ENCODE data around the gene GALM. TPM values are rescaled to one million over a fixed set of nuclear protein-coding genes. Genes with fewer than 3 reads are reported as not detected.
"Not testable (repeated sequence)": the region's sequence is repeated elsewhere in the genome, so short reads cannot be mapped to it uniquely, and the experiment has no call there.

The GALM gene
- total RNA-seq, 3 donors from 2014 or later (not counting 1 experiment from before 2014, with no cell fraction given) = 4.0 to 12.4 (median 11.0) TPM

DNA sequence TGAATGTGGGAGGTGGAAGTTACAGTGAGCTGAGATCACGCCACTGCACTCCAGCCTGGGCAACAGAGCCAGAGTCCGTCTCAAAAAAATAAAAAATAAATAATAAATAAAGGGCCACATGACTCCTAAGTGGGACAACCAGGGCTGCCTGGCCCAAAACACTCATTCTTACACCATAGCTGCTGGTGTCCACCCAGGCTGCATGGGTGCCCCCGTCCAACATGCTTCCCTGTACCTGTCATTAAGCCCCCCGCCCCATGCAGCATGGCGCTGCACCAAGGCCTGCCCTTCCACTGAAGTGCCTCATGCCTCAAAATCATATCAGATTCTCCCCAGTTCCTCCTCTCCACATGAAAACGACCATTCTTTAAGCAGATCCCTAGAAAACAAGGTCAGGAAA, 10.8 kb downstream of the GALM start:
- Histone ChIP-seq H3K4me1 (ENCODE audit: control insufficient read depth, insufficient read depth, low read length) (peaks cover 6% of the 10 kb centered on the region), H3K9me3 (ENCODE audit: control insufficient read depth, insufficient read depth, low read length) (no peaks in the 10 kb centered on the region), H3K27ac (ENCODE audit: low read length) (no peak overlapping the region), H3K4me3 (ENCODE audit: low read length) (no peak overlapping the region), H3K36me3 (ENCODE audit: control insufficient read depth, insufficient read depth, low read length) (peaks cover 4% of the 10 kb centered on the region), H3K27me3 (ENCODE audit: control insufficient read depth, insufficient read depth, low read length) (no peaks in the 10 kb centered on the region)
- H3K27me3 Mint-ChIP-seq (ENCODE audit: low read depth in 2 of 2) = no peaks in the 10 kb centered on the region
- peaks cover 8% of the 10 kb centered on the region for H3K36me3 Mint-ChIP-seq
- DNase-seq (no peak), ATAC-seq (no peak)
- no peak overlapping the region for H3K4me3 Mint-ChIP-seq
- peaks cover 13 to 16% of the 10 kb centered on the region in 2 donors for H3K4me1 Mint-ChIP-seq
- H3K27ac Mint-ChIP-seq = peak overlapping the region in 1 of 2 donors; percentile 34
- TF ChIP-seq, protein P1, sequence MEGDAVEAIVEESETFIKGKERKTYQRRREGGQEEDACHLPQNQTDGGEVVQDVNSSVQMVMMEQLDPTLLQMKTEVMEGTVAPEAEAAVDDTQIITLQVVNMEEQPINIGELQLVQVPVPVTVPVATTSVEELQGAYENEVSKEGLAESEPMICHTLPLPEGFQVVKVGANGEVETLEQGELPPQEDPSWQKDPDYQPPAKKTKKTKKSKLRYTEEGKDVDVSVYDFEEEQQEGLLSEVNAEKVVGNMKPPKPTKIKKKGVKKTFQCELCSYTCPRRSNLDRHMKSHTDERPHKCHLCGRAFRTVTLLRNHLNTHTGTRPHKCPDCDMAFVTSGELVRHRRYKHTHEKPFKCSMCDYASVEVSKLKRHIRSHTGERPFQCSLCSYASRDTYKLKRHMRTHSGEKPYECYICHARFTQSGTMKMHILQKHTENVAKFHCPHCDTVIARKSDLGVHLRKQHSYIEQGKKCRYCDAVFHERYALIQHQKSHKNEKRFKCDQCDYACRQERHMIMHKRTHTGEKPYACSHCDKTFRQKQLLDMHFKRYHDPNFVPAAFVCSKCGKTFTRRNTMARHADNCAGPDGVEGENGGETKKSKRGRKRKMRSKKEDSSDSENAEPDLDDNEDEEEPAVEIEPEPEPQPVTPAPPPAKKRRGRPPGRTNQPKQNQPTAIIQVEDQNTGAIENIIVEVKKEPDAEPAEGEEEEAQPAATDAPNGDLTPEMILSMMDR (IDR thresholded peaks at IDR 0.05) = no peak
- 92% methylated on average over 6 of the region's 6 CpGs for WGBS (ENCODE audit: insufficient coverage)
- intact Hi-C loops (cut with micrococcal nuclease) = no loop called here
- H3K9me3 Mint-ChIP-seq = no peaks in the 10 kb centered on the region

DNA sequence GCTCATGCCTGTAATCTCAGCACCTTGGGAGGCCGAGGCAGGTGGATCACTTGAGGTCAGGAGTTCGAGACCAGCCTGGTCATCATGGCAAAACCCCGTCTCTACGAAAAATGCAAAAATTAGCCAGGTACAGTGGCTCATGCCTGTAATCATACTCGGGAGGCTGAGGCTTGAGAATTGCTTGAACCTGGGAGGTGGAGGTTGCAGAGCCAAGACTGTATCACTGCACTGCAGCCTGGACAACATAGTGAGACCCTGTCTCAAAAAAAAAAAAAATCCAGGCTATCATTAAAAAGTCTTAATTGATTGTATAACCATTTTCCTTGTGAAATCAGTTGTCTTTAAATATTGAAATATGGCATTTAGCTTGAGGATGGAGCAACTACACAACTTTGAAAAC, 15.0 kb downstream of the GALM start:
- H3K4me1 ChIP-seq (ENCODE audit: control insufficient read depth, insufficient read depth, low read length); H3K9me3 ChIP-seq (ENCODE audit: control insufficient read depth, insufficient read depth, low read length); H3K27me3 ChIP-seq (ENCODE audit: control insufficient read depth, insufficient read depth, low read length); H3K4me3 Mint-ChIP-seq; H3K27me3 Mint-ChIP-seq (ENCODE audit: low read depth in 2 of 2); H3K27ac Mint-ChIP-seq; H3K4me3 ChIP-seq (ENCODE audit: low read length); ATAC-seq; H3K27ac ChIP-seq (ENCODE audit: low read length); intact Hi-C loops (cut with micrococcal nuclease); DNase-seq; H3K9me3 Mint-ChIP-seq: not testable (repeated sequence)
- H3K36me3 ChIP-seq (ENCODE audit: control insufficient read depth, insufficient read depth, low read length) = peaks cover 12% of the 10 kb centered on the region
- peaks cover 14% of the 10 kb centered on the region for H3K36me3 Mint-ChIP-seq
- H3K4me1 Mint-ChIP-seq = peaks cover 17 to 18% of the 10 kb centered on the region in 2 donors
- WGBS (ENCODE audit: insufficient coverage) = 94% methylated on average over 5 of the region's 5 CpGs

DNA sequence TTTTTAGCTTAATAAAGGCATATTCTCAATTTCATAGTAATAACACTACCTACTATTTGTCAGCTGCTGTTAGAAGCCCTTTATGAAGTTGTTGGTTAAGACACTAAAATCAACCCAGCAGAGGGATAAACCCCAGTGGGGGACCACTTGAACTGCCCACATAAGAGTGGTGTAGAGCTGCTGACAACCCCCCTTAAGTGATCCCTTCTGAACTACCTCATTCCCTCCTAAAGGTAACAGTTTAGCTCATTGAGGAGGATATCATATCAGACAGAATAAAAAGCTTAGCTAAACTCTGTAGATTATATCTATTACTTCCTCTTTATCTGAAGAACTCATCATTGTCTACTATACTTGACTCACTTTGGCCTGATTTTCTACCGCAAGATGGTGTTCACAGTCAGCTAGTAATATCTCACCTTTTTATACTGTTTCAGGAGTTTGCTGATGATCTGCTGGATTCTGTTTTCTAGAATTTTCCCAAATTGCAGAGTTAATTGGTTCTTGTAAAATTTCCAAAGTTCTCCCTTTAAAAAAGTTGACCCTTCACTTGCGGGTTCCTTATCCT, 16.2 kb downstream of the GALM start:
- no peak overlapping the region for H3K4me3 Mint-ChIP-seq
- peak in 1 of 2 donors; percentile 74 for DNase-seq
- 48% methylated on average over 2 of the region's 2 CpGs for WGBS (ENCODE audit: insufficient coverage)

DNA sequence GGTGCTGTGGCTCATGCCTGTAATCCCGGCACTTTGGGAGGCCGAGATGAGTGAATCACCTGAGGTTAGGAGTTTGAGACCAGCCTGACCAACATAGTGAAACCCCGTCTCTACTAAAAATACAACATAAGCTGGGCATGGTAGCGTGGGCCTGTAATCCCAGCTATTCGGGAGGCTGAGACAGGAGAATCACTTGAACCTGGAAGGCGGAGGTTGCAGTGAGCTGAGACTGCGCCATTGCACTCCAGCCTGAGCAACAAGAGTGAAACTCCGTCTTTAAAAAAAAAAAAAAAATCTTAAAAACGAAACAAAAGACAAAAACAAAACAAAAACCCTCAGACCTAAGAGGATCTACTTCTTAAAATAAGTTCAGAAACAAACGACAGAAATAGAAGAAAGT, 16.7 kb downstream of the GALM start:
- H3K9me3 ChIP-seq (ENCODE audit: control insufficient read depth, insufficient read depth, low read length); H3K4me1 ChIP-seq (ENCODE audit: control insufficient read depth, insufficient read depth, low read length); intact Hi-C loops (cut with micrococcal nuclease); H3K27me3 ChIP-seq (ENCODE audit: control insufficient read depth, insufficient read depth, low read length); H3K9me3 Mint-ChIP-seq; H3K4me1 Mint-ChIP-seq; H3K4me3 ChIP-seq (ENCODE audit: low read length); H3K27me3 Mint-ChIP-seq (ENCODE audit: low read depth in 2 of 2); H3K36me3 ChIP-seq (ENCODE audit: control insufficient read depth, insufficient read depth, low read length): not testable (repeated sequence)
- Mint-ChIP-seq H3K4me3 (peak overlapping the region; percentile 69), H3K27ac (peak overlapping the region in 1 of 2 donors; percentile 56), H3K36me3 (peaks cover 14% of the 10 kb centered on the region)
- DNase-seq (peak in 1 of 2 donors; percentile 31), ATAC-seq (peak in 1 of 3 donors; percentile 50)
- 61% methylated on average over 8 of the region's 10 CpGs for WGBS (ENCODE audit: insufficient coverage)
- H3K27ac ChIP-seq (ENCODE audit: low read length) = peak overlapping the region; percentile 71

More for the DNA sequence above, 16.2 kb downstream of the GALM start:
- H3K9me3 Mint-ChIP-seq = no peaks in the 10 kb centered on the region
- TF ChIP-seq, protein P1 (IDR thresholded peaks at IDR 0.05) = no peak
- Histone ChIP-seq H3K27me3 (ENCODE audit: control insufficient read depth, insufficient read depth, low read length) (no peaks in the 10 kb centered on the region), H3K9me3 (ENCODE audit: control insufficient read depth, insufficient read depth, low read length) (no peaks in the 10 kb centered on the region), H3K4me3 (ENCODE audit: low read length) (no peak overlapping the region), H3K36me3 (ENCODE audit: control insufficient read depth, insufficient read depth, low read length) (peaks cover 9% of the 10 kb centered on the region), H3K4me1 (ENCODE audit: control insufficient read depth, insufficient read depth, low read length) (peaks cover 6% of the 10 kb centered on the region), H3K27ac (ENCODE audit: low read length) (peak overlapping the region; percentile 71)
- intact Hi-C loops (cut with micrococcal nuclease) = no loop called here
- no peaks in the 10 kb centered on the region for H3K27me3 Mint-ChIP-seq (ENCODE audit: low read depth in 2 of 2)
- peaks cover 14% of the 10 kb centered on the region for H3K36me3 Mint-ChIP-seq
- ATAC-seq = peak; percentile 57 to 72 (median 57)
- peak overlapping the region in 1 of 2 donors; percentile 56 for H3K27ac Mint-ChIP-seq
- peaks cover 12 to 13% of the 10 kb centered on the region in 2 donors for H3K4me1 Mint-ChIP-seq
